ENCODE measurements around the gene SYNE2. TPM values are rescaled to one million over a fixed set of nuclear protein-coding genes. Genes with fewer than 3 reads are reported as not detected.

Gene SYNE2
- total RNA-seq, 4 donors from 2014 or later = 96.9 to 207 (median 182) TPM

- in situ Hi-C loops (cut with MboI; ENCODE audit: low sequenced_read_pairs in 4 of 4) = no loop called here
- Histone ChIP-seq H3K4me3 (no peak overlapping the region), H3K27me3 (no peaks in the 10 kb centered on the region), H3K4me1 (peaks cover 0 to 1% of the 10 kb centered on the region in 2 donors), H3K9me3 (no peaks in the 10 kb centered on the region), H3K27ac (peak overlapping the region in 3 of 4 donors; percentile 29 to 46 (median 37)), H3K36me3 (no peaks in the 10 kb centered on the region)
- intact Hi-C loops (cut with DNase I; ENCODE audit: low total_unique reads) = no loop called here
- ATAC-seq (peak in 1 of 2 donors; percentile 56), DNase-seq (no peak)
- no peak for TF ChIP-seq CTCF (IDR thresholded peaks at IDR 0.05 in 4 of 5, conservative IDR thresholded peaks at IDR 0.05 in 1 of 5)
These were observed 76.0 kb downstream of the SYNE2 start for GRCh38 chr14:63928744-63929174.

DNA sequence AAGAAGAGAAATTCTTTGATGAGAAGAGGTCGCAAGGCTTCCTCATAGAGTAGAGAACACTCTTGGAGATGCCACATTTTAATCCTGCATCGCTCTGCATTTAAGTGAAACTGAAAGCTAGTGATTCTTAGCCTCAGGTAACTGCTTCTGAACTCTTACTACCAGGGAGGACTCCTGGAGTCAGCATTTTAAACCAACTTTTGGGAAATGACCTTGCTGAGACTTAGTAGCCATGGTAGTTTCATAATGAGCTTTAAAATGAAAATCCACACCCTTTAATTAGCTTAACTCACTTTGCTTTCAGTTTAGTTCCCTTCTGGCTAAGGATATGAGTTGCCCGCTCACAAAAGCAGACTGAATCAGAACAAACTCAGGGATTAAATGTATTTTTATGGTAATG lies 80.3 kb downstream of the SYNE2 start:
- ATAC-seq (peak in 1 of 2 donors; percentile 44), DNase-seq (no peak)
- H3K4me3 ChIP-seq = no peak overlapping the region
- H3K27ac ChIP-seq = peak overlapping the region in 2 of 4 donors; percentile 12 to 13
- H3K36me3 ChIP-seq = no peaks in the 10 kb centered on the region
- in situ Hi-C loops (cut with MboI; ENCODE audit: low sequenced_read_pairs in 4 of 4) (no loop called here), intact Hi-C loops (cut with DNase I; ENCODE audit: low total_unique reads) (no loop called here)
- H3K4me1 ChIP-seq = peaks cover 0 to 8% of the 10 kb centered on the region in 2 donors
- no peaks in the 10 kb centered on the region for H3K27me3 ChIP-seq
- no peaks in the 10 kb centered on the region for H3K9me3 ChIP-seq
- no peak for TF ChIP-seq POLR2A (IDR thresholded peaks at IDR 0.05)
- TF ChIP-seq CTCF (IDR thresholded peaks at IDR 0.05 in 4 of 5, conservative IDR thresholded peaks at IDR 0.05 in 1 of 5) = no peak

GRCh38 chr14:63933711-63934110 lies 80.9 kb downstream of the SYNE2 start:
- DNase-seq (no peak), ATAC-seq (no peak)
- intact Hi-C loops (cut with DNase I; ENCODE audit: low total_unique reads) = no loop called here
- peak overlapping the region in 1 of 4 donors; percentile 12 for H3K27ac ChIP-seq
- H3K4me3 ChIP-seq = no peak overlapping the region
- H3K27me3 ChIP-seq = no peaks in the 10 kb centered on the region
- no peak for TF ChIP-seq POLR2A (IDR thresholded peaks at IDR 0.05)
- no peak for TF ChIP-seq CTCF (IDR thresholded peaks at IDR 0.05 in 4 of 5, conservative IDR thresholded peaks at IDR 0.05 in 1 of 5)
- in situ Hi-C loops (cut with MboI; ENCODE audit: low sequenced_read_pairs in 4 of 4) = no loop called here
- peaks cover 0 to 12% of the 10 kb centered on the region in 2 donors for H3K4me1 ChIP-seq
- no peaks in the 10 kb centered on the region for H3K9me3 ChIP-seq
- no peaks in the 10 kb centered on the region for H3K36me3 ChIP-seq

DNA sequence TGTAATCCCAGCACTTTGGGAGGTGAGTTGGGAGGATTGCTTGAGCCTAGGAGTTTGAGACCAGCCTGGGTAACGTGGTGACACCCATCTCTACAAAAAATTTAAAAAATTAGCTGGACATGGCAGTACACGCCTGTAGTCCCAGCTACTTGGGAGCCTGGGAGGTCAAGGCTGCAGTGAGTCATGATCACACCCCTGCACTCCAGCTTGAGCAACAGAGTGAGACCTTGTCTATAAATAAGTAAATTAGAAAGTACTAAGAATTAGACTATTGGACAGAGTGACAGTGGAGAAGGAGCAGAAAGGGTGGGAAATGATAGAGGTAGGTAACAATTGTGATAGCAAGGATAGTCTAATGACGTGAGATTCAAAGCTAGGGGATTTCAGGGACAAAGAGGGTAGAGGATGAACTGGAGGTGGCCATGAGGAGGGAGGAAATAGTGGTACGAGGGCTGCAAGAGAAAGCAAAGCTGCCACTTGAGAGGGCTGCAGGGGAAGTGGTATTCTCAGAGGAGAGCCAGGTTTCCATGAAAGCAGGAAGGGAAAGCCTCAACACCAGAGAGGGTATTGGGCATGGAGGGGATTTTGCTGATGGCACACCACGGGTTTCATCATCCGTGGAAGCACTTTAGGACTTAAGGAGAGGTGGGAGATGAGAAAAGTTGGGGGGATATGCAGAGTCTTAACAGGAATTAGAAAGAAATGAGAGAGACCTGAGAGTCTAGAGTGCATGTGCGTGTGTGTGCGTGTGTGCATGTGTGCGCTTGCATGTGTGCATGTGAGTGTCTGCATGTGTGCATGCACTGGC lies 85.6 kb downstream of the SYNE2 start:
- in situ Hi-C loops (cut with MboI; ENCODE audit: low sequenced_read_pairs in 4 of 4) (no loop called here), intact Hi-C loops (cut with DNase I; ENCODE audit: low total_unique reads) (no loop called here)
- no peaks in the 10 kb centered on the region for H3K9me3 ChIP-seq
- H3K36me3 ChIP-seq = peaks cover 0 to 12% of the 10 kb centered on the region in 2 donors
- H3K27ac ChIP-seq = peak overlapping the region in 1 of 4 donors; percentile 14
- no peaks in the 10 kb centered on the region for H3K27me3 ChIP-seq
- no peak for TF ChIP-seq CTCF (IDR thresholded peaks at IDR 0.05 in 4 of 5, conservative IDR thresholded peaks at IDR 0.05 in 1 of 5)
- no peak for TF ChIP-seq POLR2A (IDR thresholded peaks at IDR 0.05)
- peaks cover 0 to 12% of the 10 kb centered on the region in 2 donors for H3K4me1 ChIP-seq
- peak in 1 of 2 donors; percentile 58 for ATAC-seq
- no peak overlapping the region for H3K4me3 ChIP-seq
- DNase-seq = peak in 1 of 2 donors; percentile 16
